HG03460 (cell line): ENCODE data around the gene KRT16.
"Not testable (repeated sequence)": the region's sequence is repeated elsewhere in the genome, so short reads cannot be mapped to it uniquely, and the experiment has no call there.

ENCODE experiments used
- ATAC-seq: cut with Tn5 transposase; IDR thresholded peaks from one replicate; pipeline ENCODE4 v1.9.1; 2021; ENCODE audit not compliant: unreplicated experiment

The KRT16 gene

DNA sequence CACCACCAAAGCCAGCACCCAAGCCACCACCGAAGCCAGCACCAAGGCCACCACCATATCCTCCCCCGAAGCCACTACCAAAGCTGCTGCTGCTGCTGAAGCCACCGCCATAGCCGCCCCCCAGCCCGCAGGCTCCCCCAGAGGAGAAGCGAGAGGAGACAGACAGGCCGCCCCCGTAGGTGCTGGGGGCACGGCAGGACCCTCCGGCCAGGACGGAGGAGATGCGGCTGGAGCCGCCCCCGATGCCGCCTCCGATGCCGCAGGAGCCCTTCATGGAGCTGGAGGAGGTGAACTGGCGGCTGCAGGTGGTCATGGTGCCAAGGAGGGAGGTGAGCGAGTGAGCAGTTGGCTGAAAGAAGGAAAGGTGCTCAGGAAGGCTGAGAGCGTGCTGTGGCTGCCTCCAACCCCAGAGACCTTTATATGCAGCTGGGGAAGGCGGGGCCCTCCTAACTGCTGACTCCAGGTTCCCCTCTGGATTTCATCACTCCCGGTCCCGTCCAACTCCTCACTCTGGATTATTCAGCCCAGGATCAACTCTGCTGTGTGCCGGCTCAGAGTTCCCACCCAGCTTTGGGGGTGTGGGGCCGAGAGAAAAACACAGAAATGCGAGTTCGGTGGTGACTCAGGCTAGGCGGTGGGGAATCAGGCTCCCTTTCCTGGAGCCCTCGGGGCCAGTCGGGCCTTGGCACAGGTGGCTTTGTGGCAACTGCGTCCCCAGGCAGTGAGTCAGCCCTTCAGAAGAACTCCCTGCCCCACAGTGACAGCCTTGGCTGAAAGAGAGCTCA lies at the start of gene KRT16:
TSS of gene KRT16 (minus strand) at position 392 of the 785 bp plus-strand sequence. CDS start at position 313, 79 bp downstream.
- not testable (repeated sequence) for ATAC-seq

DNA sequence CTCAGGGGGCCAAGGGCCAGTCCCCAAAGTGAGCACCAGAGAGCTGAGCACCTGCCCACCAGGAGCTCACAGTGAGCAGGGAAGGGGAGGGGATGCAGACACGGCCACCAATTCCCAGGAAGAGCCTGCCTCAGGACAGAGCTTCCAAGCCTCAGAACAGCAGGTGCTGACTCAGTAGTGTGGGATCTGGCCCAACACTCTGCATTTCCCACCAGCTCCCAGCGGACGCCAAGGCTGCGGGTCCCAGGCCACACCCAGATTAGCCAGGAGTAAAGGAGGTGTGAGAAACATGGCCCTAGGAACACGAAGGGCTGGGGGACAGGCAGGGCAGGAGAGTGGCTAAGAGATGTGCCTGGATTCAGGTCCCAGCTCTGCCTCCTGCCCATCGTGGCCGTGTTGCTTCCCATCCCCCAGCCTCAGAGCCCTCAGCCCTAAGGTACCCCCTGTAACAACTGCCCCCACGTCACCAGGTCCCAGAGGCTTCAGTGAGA lies 47.7 kb upstream of the KRT16 start:
- ATAC-seq, result no peak

DNA sequence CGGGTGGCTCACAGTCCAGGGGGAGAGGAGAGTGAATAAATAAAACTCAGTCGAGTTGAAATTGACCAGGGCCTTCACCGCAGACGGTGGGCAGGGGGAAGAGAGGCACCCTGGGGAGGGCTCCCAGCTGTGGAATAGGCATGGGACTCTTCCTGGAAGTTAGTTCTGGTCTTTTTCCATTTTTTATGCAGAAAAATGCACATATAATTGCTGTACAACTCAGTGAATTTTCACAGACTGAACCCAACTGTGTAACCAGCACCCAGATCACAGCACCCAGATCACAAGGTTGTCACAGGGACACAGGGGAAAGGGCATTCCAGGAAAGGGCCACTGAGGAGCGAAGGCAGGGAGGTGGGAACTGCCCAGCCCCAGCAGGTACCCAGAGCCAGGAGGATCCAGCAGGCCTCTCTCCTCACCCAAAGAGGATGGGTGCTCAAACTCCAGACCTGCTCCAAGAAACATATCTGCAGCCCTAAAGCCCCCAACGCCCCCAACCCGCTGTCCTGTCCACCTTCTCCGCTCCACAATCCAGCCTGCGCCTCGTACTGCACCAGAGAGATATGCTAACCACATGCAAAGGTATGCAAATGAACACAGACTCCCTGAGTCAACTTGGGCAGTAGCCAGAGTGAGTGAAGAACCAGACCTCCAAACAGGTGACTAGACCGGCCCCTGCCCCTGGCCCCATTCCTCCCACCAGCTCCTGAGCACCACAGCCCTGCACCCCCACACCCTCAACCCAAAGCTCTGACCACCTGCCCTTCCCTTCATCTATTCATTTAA lies 47.1 kb upstream of the KRT16 start:
- no peak for ATAC-seq

DNA sequence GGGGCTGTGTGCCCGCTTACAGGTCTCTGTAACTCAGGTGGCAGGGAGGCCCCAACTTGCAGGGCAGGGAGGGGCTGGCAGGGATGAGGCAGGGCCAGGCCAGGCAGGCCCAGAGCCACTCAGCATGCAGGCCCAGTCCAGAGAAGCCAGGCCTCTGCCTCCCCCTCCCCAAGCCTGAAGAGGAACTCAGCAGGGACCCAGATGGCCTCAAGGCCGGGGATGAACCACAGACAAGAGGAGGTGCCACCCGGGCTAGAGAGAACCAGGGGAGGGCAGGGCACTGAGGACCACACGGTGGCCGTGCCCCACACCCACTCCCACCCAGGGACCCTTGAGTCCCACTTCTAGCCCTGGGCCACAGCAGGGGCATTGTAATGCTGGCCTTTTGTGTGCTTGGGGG lies 46.3 kb upstream of the KRT16 start:
- no peak for ATAC-seq

DNA sequence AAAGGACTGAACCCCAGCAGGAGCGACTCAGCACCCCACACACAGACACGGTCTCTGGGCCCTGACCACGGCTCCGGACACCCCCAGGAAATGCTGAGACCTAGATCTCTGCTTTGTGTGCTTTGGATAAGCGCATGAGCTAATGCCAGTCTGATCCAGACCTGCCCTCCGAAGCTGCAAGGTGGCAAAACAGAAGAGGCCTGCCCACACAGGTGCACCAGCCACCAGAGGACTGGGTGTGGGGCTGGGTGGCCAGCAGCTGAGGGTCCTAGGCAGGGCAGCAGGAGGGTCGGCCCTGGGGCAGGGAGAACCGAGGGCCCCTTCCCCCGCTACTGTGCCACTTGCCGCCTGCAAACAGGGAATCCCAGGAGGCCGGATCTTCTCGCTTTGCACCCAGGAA lies 45.4 kb upstream of the KRT16 start:
- no peak for ATAC-seq

DNA sequence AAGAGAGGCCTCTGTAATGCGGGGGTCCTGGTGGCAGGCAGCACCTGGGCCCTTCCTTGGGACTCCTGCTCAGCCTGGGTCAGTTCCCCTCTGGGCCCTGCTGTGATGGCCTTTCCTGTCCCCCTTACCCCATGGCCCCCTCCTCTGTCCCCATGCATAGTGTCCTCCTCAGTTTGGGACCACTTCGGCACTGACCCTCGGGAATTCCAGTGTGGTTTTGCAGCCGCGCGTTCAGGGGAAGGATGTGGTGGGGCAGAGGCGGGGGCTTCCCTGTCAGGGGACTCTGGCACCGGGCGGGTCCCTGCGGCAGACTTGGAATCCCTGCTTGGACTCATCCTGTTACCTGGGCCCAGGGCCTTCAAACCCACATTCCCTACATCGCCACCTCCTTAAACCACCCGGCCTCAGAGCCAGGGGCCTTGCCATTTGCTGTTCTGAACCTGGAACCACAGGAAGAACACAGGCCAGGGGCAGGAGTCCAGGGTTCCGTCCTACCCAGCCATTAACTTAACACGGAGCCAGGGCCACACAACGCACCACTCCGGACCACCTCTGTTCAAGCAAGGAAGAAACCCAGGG lies 44.7 kb upstream of the KRT16 start:
- ATAC-seq, result no peak

DNA sequence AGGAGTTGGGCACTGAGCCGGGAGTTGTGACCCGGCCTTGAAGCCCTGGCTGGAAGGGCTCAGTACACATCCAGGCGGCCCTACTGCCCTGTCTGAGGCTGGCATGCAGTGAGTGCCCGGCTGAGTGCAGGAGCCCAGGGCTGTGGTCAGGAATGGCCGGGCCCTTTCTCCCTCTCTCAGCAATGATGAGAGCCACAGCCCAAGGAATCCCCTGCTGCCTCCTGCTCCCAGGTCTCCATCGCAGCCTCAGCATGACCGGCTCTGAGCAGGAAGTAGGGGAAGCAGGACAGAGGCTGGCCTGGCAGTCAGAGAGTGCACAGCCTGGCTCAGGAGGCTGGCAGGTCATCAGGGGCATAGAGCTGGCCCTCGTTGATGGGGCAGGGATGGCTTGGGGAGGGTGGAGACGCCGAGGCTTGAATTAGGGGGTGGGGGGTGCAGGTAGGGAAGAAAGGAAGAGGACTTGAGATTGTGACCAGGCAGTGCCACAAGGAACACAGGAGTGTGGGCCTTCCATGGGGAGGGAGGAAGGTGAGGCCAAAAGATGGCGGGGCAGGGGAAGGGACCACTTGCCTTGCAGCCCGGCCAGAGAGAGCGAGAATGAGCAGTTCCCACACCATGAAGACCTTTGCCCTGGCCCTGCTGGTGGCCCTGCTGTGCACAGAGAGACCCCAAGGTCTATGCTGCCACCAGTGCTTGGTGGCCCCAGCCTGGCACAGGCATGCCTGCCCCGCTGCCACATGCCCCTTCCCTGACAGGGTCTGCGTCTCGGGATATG lies 43.9 kb upstream of the KRT16 start:
- ATAC-seq, result no peak

DNA sequence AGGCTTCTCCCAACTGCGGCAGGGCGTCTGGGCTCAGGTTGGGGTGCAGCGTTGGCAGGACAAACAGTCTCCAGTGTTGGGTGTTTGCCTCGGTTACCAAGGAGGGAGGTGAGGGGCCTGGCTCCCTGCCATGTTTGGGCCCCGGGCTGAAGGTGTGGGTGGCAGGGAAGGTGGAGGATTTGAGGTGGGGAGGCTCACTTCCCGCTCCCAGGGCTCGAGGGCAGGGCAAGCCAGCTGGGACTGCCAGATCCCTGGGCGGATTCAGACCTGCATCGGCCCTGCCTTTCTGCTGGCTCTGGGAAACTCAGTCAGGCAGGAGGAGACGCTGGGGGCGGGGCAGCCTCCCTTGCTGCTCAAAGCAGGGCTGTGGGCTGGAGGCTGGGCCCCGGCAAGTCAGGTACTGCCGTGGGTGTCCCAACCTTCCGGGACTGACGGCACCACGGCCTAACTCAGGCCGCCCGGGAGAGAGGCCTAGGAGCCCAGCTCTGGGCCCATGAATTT lies 43.1 kb upstream of the KRT16 start:
- ATAC-seq, result no peak

DNA sequence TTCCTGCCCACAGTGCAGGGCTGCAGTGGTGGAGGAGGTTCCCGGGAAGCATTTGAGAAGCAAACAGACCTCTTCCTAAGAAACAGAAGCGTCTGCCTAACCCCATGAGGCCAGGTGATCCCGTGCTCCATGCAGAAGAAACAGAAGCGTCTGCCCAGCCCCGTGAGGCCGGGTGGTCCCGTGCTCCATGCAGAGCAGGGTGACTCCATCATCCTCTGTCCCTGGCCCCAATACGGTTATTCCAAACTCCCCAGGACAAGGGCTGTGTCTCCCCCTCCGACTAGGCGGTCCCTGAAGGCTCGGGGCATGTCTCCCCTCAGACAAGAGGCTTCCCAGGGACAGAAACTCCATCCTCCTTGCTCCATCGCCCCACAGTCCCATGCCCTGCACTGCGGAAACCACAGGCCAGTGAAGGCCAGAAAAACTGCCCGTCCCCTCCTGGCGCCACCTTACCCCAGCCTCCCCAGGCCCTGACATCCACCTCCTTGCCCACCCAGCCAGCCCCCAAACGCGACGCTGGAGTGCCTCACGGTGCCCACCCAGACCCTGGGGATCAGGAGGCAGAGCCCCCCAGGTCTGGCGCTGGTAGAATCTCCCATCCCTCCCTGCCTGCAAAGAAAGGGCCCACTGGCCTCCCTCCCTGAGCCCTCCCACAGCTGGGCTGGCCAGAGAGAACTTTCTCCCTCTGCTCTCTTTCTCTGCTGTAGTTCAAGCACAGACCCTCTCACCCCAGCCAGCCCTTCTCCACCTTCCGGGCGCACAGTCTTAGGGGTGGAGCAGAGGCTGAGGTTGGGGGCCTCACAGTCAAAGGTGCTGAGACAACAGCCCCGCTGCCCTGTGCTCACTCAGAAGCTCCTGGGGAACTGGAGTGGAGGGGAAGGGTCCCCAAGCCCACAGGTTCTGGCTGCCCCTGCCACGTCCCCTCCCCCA lies 42.4 kb upstream of the KRT16 start:
- no peak for ATAC-seq

DNA sequence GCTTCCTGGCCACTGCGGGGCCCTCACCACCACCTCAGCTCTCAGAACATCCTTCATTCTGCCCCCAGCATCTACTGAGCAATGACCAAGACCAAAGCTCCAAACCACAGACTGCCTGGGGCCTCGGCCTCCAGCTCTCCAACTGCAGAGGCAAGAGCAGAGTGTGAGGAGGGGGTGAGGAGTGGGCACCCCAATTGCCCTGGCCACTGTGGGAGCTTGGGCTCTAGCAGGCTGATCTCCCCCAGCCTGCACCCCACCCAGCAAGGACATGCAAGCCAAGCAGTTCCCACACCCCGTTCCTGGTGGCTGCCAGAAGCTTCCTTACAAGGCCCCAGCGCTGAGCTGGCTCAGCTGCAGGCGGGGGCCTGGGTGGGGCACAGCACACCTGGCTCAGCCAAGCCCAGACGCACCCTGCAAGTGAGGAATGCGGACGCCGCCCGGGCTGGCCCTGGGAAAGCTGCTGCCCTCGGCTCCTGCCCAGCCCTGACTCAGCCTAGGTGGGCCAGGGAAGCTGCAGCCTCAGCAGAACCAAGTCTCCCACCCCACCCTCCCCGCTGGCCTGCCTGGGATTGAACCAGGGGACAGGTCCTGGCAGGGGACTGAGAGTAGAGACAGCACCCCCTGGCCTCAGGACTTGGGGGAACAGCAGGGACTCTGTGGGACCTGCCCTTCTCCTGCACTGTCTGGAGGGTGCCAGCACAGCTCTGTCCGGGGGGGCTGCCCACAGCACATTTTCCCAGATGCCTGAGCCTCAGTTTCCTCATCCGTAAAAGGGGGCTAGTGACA lies 41.5 kb upstream of the KRT16 start:
- ATAC-seq, result no peak

DNA sequence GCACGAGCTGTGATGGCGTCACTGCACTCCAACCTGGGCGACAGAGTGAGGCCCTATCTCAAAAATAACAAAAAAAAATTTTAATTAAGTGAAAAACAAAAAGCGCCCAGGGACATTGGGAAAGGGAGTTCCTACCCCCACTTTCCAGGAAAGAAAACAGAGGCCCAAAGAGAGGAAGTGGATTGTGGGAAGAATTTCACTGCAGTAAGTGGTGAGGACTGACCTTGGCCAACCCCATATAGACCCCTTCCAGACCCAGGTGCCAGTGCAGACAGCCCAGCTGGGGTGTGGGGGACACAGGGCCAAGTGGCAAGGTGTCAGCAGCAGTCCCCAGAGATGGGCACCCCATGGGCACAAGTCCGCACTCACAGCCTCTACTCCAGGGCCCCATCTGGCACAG lies 40.9 kb upstream of the KRT16 start:
- no peak for ATAC-seq

DNA sequence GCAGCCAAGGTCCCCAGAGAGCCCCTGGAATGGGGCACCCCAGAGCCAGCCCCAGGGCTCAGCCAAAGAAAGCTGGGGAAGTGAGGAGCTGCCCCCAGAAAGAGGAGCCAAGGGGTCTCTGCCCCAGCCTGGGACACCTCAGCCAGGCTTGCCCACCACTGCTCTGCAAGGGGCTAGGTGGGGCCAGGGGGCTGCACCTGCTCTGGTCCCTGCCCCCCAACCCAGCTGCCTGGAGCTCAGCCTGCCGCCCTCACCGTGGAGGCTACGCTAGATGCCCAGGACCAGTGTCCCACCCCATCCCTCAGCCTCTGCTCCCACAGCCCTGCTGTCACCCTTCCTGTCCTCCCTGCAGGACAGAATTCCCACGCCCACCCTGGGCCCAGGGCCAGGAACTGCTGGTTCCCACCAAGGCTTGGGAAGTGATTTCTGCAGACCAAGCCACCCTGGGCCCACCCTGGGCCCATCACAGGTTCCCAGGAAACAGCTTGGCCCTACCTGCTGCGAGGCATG lies 39.9 kb upstream of the KRT16 start:
- ATAC-seq, result no peak

DNA sequence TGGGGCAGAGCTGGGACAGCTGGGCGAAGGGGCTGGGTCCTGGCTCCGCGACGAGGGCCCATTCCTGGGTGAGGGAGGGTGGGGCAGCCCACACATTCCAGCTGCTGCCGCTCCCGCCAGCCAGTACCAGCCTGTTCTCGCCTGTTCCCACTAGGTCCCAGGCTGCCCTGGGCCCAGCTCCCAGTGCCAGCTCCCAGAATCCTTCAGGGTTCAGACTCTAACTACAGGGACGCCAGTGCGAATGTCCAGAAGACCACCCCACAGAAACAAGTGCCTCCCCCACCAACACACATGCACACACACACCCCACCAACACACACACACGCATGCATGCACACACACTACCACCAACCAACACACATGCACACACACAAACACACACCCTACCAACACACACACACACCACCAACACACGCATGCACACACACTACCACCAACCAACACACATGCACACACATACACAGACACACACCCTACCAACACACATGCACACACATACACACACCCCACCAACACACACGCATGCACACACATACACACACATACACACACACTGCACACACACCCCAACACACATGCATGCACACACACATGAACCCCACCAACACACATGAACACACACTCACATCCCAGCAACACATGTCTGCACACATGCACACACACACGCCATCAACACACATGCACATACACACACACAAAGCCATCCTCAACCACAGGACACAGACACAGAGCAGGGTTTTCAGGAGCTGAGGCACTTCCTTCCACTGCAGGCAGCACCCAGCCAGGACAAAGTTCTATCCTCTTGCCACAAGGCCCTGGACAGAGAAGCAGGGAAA lies 39.3 kb upstream of the KRT16 start:
- ATAC-seq, result no peak

DNA sequence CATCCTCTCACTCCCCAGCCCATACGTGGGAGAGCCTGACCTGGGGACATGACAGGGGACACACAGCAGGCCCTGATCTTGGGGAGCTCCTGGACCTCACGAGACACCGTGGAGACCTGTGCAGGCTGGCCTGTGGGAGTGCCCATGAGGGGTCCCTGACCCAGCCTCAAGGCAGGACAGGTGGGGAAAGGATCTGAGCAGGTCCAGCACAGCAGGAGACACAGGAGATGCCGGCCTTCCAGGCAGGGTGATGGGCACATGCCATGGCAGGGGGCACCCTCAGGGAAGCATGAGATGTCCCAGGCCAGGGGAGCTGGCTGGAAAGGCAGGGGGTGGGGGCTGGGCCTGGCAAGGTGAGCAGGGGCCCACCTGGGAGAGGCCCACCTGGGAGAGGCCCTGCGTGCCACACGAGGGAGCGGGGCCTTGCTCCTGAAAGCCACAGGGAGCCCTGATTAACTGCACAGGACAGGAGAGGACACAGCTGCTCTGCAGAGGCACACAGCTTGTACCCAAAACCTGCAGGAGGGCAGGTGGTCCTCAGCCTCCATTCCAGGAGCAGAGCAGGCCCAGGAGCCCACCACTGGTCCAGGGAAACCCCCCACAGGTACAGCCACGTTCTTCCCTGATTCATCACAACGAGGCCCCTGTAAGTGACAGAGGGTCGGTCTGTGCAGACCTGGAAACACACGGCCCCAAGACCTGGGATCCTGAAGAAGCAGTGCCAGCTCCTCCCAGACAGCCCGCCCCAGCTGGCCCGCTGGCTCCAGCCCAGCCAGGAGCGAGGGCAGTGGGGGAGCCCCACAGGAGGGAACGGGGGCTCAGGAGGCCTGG lies 38.4 kb upstream of the KRT16 start:
- ATAC-seq, result no peak

DNA sequence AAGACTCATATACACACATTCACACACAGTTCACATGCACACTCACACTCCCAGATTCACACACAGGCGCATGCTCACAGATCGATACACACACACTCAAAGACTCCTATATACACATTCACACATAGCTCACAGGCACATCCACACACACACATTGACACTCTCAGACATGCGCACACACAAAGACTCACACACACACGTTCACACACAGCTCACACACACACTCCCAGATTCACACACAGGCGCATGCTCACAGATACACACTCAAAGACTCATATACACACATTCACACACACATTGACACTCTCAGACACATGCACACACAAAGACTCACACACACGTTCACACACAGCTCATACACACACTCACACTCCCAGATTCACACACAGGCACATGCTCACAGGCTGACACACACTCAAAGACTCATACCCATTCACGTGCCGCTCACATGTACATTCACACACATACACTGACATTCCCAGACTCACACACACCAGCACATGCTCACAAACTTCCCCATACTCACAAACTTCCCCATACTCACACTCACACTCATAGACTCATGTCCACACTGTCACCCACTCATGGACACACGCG lies 37.5 kb upstream of the KRT16 start:
- no peak for ATAC-seq

DNA sequence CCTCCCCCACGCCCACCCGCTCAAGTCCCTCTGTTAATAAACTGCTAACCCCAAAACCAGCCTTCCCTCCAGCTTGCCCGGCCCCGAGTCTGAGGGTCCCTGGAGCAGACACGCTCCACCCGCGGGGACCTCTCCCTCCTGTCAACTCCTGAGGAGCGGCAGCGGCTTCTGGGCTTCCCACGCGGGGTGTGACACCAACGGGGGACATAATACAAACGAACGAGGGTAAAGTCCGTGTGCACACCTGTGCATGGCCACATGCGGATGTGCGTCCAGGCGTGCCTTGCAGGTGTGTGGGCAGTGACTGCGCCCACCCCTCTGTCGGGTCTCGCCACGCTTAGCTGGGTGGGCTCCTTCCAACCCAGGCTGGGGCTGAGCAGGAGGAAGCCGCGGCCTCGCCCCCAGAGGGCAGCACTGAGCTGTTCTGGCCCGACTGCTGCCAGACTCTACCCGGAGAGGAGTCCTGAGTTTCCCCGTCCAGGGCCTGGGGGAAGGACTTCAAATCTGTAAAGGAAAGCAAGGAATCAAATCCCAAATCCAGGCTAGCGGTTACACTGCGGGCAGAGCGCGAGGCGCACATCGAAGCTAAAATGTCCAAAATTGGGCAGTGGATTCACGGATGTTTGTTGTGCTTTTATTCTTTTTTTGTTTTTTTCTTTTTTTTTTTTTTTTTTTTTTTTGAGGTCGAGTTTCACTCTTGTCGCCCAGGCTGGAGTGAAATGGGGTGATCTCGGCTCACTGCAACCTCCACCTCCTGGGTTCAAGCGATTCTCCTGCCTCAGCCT lies 36.0 kb upstream of the KRT16 start:
- peak; percentile 83 for ATAC-seq
